IPS-20b (cell line): ENCODE data around the gene CHMP2A.

Experiments used
- H3K27ac ChIP-seq: one replicate; pipeline ENCODE4 v1.5.1; 2013; ENCODE audit warnings: low read length
- H3K27me3 ChIP-seq: 2 replicates; pipeline ENCODE4 v1.6.1; 2013; ENCODE audit warnings: mild to moderate bottlenecking, low read length, inconsistent platforms; ENCODE audit not compliant: insufficient read depth
- H3K36me3 ChIP-seq: 2 replicates; pipeline ENCODE4 v1.6.1; 2013; ENCODE audit warnings: low read depth, mild to moderate bottlenecking, inconsistent platforms, low read length, moderate library complexity; ENCODE audit not compliant: insufficient read depth
- H3K4me1 ChIP-seq: 2 replicates; pipeline ENCODE4 v1.6.1; 2013; ENCODE audit warnings: mild to moderate bottlenecking, control low read depth, inconsistent platforms, low read length, moderate library complexity; ENCODE audit not compliant: insufficient read depth
- H3K4me3 ChIP-seq: 2 replicates; pipeline ENCODE4 v1.5.1; 2013; ENCODE audit warnings: mild to moderate bottlenecking, low read length, inconsistent platforms
- H3K9ac ChIP-seq: 2 replicates; pipeline ENCODE4 v1.6.1; 2013; ENCODE audit warnings: low read depth, mild to moderate bottlenecking, inconsistent platforms, low read length, moderate library complexity
- H3K9me3 ChIP-seq: 2 replicates; pipeline ENCODE4 v1.6.1; 2013; ENCODE audit warnings: mild to moderate bottlenecking, low read depth, low read length, inconsistent platforms; ENCODE audit not compliant: insufficient read depth

The CHMP2A gene

DNA sequence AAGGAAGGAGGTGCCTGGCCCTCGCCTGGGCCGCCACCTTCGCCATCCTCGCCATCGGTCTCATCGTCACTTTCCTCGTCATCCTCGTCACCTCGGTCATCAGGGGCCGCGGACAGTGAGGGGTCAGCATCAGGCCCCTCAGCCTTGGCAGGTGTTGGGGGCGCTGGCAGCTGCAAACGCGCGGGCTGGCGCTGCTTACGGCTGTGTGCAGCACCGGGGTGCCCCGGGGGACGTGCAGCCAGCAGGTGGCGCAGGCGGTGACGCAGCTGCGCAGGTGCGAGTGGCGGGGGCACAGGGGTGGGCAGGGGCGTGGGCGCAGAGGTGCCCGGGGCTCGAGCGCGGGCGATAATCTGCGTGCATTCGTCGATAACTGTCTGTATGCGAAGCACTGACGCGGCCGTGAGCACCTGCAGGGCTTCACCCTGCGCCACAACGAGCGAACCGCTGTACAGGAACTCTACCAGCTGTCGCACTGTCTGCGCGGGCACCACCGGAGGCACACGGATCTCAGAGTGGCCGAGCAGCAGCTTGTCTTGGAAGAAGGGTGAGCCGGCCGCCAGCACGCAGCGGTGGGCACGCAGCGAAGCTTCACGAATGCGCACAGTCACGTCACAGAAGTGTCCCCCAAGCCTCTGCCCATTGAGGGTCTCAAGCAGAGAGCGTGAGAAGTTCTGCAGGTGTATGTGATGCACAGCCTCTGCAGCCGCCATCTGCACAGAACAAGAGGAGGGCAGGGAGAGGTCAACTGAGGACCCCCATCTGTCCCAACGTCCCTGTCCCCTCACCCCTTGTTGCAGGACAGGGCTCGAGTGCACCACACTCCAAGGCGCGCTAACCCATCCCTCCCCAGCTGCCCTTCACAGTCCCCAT is 37.7 kb downstream of the CHMP2A start:
- Histone ChIP-seq H3K9ac (no peak overlapping the region), H3K4me3 (no peak overlapping the region), H3K27ac (no peak overlapping the region)

DNA sequence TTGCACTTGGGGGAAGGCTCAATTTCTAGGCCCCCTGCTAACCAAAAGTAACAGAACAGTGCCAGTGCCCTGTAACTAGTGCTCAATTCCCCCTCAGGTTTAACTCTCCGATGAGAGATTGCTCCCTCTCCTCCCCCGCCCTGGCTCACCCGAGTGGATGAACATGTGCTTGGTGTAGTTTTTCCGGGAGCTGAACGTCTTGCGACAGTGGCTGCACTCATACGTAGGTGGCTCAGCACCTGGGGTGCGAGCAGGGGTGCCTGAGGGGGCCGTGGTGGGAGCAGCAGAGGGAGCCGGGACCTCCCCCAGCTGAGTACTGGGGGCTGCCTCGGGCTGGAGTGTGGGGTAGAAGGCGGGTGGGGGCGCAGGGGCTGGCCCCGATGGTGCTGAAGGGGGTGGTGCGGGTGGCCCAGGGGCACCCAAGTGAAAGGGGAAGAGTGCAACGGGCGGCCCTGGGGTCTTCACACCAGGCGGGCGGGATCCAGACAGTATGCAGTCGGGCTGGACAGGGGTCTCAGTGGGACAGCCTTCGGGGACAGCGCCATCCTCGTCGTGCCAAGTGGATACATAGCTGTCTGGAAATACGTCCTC is 38.6 kb downstream of the CHMP2A start:
- H3K36me3 ChIP-seq, result peaks cover 4% of the 10 kb centered on the region; the same call in 1 of the 2 replicates
- H3K9me3 ChIP-seq, result no peaks in the 10 kb centered on the region
- peaks cover 27% of the 10 kb centered on the region; the same call in 1 of the 2 replicates for H3K4me1 ChIP-seq
- H3K27ac ChIP-seq, result peak overlapping the region; percentile 79
- peak overlapping the region; percentile 44; the same call in 1 of the 2 replicates for H3K4me3 ChIP-seq
- no peaks in the 10 kb centered on the region for H3K27me3 ChIP-seq
- H3K9ac ChIP-seq, result peak overlapping the region; percentile 13; the same call in 1 of the 2 replicates

More for the DNA sequence above, 37.7 kb downstream of the CHMP2A start:
- Histone ChIP-seq H3K4me1 (peaks cover 27% of the 10 kb centered on the region; the same call in 1 of the 2 replicates), H3K9me3 (no peaks in the 10 kb centered on the region), H3K36me3 (peaks cover 4% of the 10 kb centered on the region; the same call in 1 of the 2 replicates), H3K27me3 (no peaks in the 10 kb centered on the region)

DNA sequence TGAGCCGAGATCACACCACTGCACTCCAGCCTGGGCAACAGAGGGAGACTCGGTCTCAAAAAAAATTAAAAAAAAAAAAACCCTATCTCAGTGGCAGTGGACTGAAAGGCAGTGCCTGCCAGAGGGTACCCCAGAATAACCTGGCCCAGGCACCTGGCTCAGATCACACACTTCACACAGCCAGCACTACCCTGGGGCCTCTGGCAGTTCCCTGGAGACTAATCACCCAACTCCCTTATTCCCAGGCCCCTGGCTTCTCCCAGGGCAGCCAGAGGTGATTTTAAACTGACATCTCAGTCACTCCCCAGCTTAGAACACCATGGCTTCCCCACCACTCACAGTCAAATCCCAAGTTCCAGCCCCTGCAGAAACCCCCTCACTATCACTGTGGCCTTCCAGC is 39.6 kb downstream of the CHMP2A start:
- Histone ChIP-seq H3K9ac (peak overlapping the region; percentile 13; the same call in 1 of the 2 replicates), H3K4me1 (peaks cover 23% of the 10 kb centered on the region; the same call in 1 of the 2 replicates), H3K9me3 (no peaks in the 10 kb centered on the region), H3K4me3 (peak overlapping the region; percentile 44; the same call in 1 of the 2 replicates), H3K27me3 (no peaks in the 10 kb centered on the region), H3K36me3 (peaks cover 4% of the 10 kb centered on the region; the same call in 1 of the 2 replicates), H3K27ac (peak overlapping the region; percentile 79)

DNA sequence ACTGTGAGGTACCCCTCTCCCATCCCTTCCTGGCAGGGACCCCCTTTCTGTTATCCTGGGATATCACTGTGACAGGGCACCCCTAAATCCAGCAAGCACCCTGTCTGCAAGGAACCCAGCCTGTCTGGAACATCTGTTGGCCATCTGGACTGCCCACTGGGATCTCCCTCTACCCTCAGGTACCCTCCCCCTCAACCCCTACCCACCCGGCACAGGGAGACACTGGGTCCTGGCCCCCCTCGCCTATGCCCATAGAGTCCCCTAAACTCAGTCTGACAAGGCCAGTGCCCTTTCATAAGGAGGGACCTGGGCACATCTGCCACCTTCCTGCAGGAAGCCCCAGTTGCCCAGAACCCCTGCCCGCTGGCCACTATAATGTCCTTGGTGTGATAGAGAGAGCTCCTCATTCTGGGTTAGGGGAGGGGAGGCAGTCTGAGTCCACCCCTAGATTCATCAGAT is 40.3 kb downstream of the CHMP2A start:
- H3K9me3 ChIP-seq, result no peaks in the 10 kb centered on the region
- H3K27me3 ChIP-seq, result no peaks in the 10 kb centered on the region
- H3K4me1 ChIP-seq, result peaks cover 22% of the 10 kb centered on the region; the same call in 1 of the 2 replicates
- H3K27ac ChIP-seq, result no peak overlapping the region
- H3K36me3 ChIP-seq, result peaks cover 4% of the 10 kb centered on the region; the same call in 1 of the 2 replicates
- H3K9ac ChIP-seq, result peak overlapping the region; percentile 87; the same call in 1 of the 2 replicates
- peak overlapping the region; percentile 79 for H3K4me3 ChIP-seq

DNA sequence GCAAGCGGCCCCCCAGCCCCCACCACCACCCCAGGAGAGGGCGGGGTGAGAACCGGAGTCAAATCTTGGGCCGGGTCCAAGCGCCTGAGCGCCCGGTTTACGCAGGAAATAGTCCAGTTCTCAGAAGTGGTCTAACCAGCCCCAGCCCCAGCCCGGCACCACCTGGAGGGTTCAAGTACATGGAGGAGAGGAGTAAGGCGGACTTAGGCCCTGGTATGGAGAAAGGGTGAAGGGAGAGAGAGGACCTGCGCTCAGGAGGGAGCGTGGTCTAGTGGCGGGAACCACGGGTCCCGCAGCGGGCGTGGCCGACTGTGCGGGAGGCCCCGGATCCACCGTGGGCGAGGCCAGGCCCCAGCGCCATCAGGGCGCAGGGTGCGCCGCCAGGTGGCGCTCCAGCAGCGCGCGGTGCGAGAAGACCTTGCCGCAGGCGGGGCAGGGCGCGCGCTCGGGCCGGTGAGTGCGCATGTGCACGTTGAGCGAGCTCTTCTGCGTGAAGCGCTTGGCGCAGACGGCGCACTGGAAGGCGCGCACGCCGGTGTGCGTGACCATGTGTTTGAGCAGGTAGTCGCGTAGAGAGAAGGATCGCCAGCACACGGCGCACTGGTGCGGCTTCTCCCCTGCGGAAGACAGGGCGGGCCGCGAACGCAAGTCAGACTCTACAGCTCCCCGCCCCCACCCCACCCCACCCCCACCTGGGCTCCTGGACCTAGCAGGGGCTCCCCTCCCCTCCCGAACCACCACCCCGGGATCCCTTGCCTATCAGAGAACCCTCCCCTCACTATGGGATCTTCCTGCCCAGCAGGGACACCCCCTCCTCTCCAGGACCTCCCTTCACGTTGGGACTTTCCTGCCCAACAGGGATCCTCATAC is 41.0 kb downstream of the CHMP2A start:
- Histone ChIP-seq H3K27ac (no peak overlapping the region), H3K36me3 (peaks cover 4% of the 10 kb centered on the region; the same call in 1 of the 2 replicates), H3K4me1 (peaks cover 22% of the 10 kb centered on the region; the same call in 1 of the 2 replicates), H3K9me3 (no peaks in the 10 kb centered on the region), H3K4me3 (peak overlapping the region; percentile 79), H3K27me3 (no peaks in the 10 kb centered on the region), H3K9ac (peak overlapping the region; percentile 87; the same call in 1 of the 2 replicates)

DNA sequence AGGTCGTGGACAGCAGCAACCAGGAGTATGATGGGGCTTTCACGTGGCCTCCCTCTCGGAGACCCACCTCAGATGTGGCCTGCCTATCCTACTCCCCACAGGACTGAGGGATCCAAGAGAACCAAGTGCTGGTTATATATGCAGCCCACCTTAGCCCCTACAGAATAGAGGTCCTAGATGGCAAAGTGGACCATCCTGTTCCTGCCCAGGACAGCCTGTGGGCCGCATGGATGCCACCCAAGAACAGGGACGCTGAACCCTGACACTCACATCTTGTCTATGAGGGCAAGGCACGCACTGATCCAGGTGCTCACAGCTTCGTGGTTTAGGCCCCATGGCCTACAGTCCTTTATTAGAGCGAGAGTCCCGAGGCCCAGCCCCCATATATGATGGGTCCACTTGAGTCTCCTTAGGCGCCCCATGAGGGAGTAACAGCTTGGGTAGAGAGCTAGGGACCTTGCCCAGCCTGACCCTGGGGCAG is 41.7 kb downstream of the CHMP2A start:
- Histone ChIP-seq H3K27me3 (no peaks in the 10 kb centered on the region), H3K4me3 (no peak overlapping the region), H3K36me3 (peaks cover 4% of the 10 kb centered on the region; the same call in 1 of the 2 replicates), H3K4me1 (peaks cover 19% of the 10 kb centered on the region; the same call in 1 of the 2 replicates), H3K9ac (peak overlapping the region; percentile 59; the same call in 1 of the 2 replicates), H3K9me3 (no peaks in the 10 kb centered on the region), H3K27ac (no peak overlapping the region)

DNA sequence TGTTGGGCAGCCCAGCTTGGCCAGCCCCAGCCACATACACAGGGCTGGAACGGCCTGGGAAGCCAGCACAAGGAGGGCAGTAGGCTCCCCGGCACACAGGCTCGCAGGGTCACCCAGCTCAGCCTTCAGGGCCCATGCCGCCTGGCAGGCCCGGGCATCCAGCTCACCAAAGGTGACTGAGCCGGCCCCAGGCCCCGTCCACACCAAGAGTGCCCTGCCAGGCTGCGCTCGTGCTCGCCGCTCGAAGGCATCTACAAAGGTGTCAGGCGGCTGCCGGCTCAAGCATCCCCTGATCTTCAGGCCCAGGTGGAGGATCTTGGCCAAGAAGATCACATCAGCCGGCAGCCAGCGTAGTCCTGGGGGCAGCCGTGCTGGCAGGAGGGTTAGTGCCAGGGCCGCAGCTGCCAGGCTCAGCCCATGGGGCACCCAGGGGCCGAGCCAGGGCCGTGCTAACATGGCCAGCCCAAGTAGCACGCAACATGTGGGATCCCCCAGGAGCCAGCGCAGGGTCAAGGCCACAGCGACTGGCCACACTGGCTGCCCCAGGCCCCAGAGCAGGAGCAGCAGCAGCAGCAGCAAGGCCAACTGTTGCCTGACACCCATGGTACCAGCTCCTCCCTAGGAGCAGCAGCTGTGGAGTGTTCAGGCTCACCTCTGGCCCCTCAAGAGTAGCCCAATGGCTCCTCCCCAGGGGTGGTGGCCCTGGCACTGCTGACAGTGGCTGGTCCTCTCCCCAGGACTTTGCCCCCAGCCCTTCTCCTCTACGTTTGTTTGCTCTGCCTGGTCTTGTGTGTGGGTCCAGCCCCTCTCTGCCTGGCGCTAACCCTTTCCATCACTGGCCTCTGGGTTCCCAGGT is 43.3 kb downstream of the CHMP2A start, which contains the start of gene SLC27A5:
SLC27A5 (minus strand) TSS at position 640 of the 856 bp plus-strand sequence; CDS start at position 603, 37 bp downstream.
- Histone ChIP-seq H3K36me3 (peaks cover under 1% of the 10 kb centered on the region; the same call in 1 of the 2 replicates), H3K4me3 (no peak within 1 kb of the TSS), H3K27me3 (no peaks in the 10 kb centered on the region), H3K4me1 (peaks cover 15% of the 10 kb centered on the region; the same call in 1 of the 2 replicates), H3K9me3 (no peaks in the 10 kb centered on the region), H3K27ac (no peak within 1 kb of the TSS), H3K9ac (no peak within 1 kb of the TSS)

DNA sequence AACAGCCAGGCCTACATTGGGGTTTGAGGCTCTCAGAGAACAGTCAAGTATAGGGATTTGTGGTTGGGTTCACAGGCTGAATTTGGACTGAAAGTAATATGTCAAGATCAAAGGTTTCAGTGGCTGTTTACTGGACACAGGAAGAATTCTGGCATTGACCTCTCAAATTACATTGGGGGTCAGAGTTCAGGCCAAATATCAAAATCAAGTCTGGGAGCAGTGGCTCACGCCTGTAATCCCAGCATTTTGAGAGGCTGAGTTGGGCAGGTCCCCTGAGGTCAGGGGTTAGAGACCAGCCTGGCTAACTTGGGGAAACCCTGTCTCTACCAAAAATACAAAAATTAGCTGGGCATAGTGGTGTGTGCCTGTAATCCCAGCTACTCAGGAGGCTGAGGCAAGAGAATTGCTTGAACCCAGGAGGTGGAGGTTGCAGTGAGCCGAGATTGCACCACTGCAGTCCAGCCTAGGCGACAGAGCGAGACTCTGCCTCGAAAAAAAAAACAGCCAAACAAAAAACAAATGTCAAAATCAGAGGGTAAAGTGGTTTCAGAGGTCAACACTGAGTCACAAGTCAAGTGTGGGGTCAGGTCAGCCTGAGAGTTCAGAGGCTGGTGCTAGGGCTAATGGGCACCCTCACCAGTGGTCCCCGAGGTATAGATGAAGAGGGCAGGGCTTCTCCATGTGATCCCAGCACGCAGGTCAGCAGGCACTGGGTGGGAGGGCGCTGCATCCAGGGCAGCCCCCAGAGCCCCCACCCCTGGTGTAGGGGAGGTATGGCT is 44.6 kb downstream of the CHMP2A start:
- H3K36me3 ChIP-seq, result no peaks in the 10 kb centered on the region
- no peak overlapping the region for H3K9ac ChIP-seq
- peaks cover 5% of the 10 kb centered on the region; the same call in 1 of the 2 replicates for H3K4me1 ChIP-seq
- H3K27me3 ChIP-seq, result no peaks in the 10 kb centered on the region
- H3K4me3 ChIP-seq, result no peak overlapping the region
- no peak overlapping the region for H3K27ac ChIP-seq
- H3K9me3 ChIP-seq, result no peaks in the 10 kb centered on the region

DNA sequence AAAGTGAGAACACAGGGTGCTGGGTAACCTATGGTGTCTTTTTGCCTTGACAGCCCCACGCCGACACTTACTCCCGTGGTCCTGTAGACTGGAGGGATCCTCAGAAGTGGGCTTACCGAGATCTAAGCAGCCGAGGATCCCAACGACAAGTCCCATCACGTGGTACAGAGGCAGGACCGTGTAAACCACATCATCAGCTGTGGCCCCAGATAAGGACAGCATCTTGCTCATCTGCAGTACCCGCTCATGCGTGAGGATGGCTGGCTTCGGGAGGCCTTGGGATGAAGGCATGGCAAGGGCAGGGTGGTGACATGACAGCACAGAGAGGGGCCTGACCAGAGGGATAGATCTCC is 45.2 kb downstream of the CHMP2A start:
- H3K9ac ChIP-seq, result no peak overlapping the region
- H3K4me3 ChIP-seq, result no peak overlapping the region
- no peaks in the 10 kb centered on the region for H3K9me3 ChIP-seq
- no peaks in the 10 kb centered on the region for H3K27me3 ChIP-seq
- H3K27ac ChIP-seq, result no peak overlapping the region
- no peaks in the 10 kb centered on the region for H3K36me3 ChIP-seq
- H3K4me1 ChIP-seq, result peaks cover 4% of the 10 kb centered on the region; the same call in 1 of the 2 replicates
